HEK293 (cell line): Measurements from ENCODE around the gene JUP.

Experiments
- CTCF ChIA-PET: fragments of 350-600 bp; formaldehyde crosslinking; extraction: SDS; loops from one replicate; lab custom pipeline; 2021; ENCODE audit warnings: antibody characterized with exemption; lab: Yijun Ruan, JAX
- POLR2A ChIA-PET: fragments of 300-600 bp; formaldehyde crosslinking; extraction: SDS; loops from one replicate; lab custom pipeline; 2020; ENCODE audit warnings: antibody characterized with exemption, inconsistent platforms; lab: Yijun Ruan, JAX
- H3K27ac ChIP-seq: fragments of 200-500 bp; sonication (Bioruptor generic); 2 replicates; pipeline ENCODE4 v1.5.1; 2014; ENCODE audit warnings: low read depth, low read length, control low read depth, inconsistent platforms; ENCODE audit errors: extremely low read depth
- H3K36me3 ChIP-seq, 2 experiments: fragments of 200-500 bp in 1 of 2; sonication (Bioruptor generic) in 1 of 2; 1 replicate in 1 of 2; 2 replicates in 1 of 2; pipeline ENCODE4 v1.5.1; 2014 to 2017; ENCODE audit warnings: inconsistent platforms in 2 of 2, low read length in 2 of 2; ENCODE audit not compliant: control insufficient read depth in 2 of 2, insufficient read depth in 1 of 2
- H3K4me1 ChIP-seq: fragments of 200-500 bp; sonication (Bioruptor generic); 2 replicates; pipeline ENCODE4 v1.5.1; 2014; ENCODE audit warnings: mild to moderate bottlenecking, low read length, inconsistent platforms; ENCODE audit not compliant: control insufficient read depth, insufficient read depth
- H3K4me3 ChIP-seq: 2 replicates; pipeline ENCODE4 v1.5.1; 2011; ENCODE audit warnings: low read depth, mild to moderate bottlenecking, control low read depth, low read length, moderate library complexity
- H3K9me3 ChIP-seq: fragments of 200-500 bp; sonication (Bioruptor generic); 2 replicates; pipeline ENCODE4 v1.5.1; 2014; ENCODE audit warnings: low read depth, low read length, inconsistent platforms; ENCODE audit not compliant: control insufficient read depth, insufficient read depth
- CTCF ChIP-seq: fragments of 450-650 bp; formaldehyde crosslinking; IDR thresholded peaks from 2 replicates; pipeline ENCODE4 v1.5.1; 2016; ENCODE audit warnings: missing biosample characterization, missing genetic modification characterization
- IKZF3 ChIP-seq: fragments of 450-650 bp; IDR thresholded peaks from 2 replicates; pipeline ENCODE4 v1.5.0; 2018; ENCODE audit warnings: missing biosample characterization, mild to moderate bottlenecking, missing genetic modification characterization, moderate library complexity
- KLF1 ChIP-seq: fragments of 450-650 bp; formaldehyde crosslinking; IDR thresholded peaks from 2 replicates; pipeline ENCODE4 v1.5.1; 2016; ENCODE audit warnings: missing biosample characterization, missing genetic modification characterization
- KLF8 ChIP-seq: fragments of 450-650 bp; formaldehyde crosslinking; IDR thresholded peaks from 2 replicates; pipeline ENCODE4 v1.5.1; 2016; ENCODE audit warnings: missing biosample characterization, missing genetic modification characterization
- KLF9 ChIP-seq: fragments of 450-650 bp; formaldehyde crosslinking; IDR thresholded peaks from 2 replicates; pipeline ENCODE4 v1.5.1; 2016; ENCODE audit warnings: missing biosample characterization, missing genetic modification characterization, low read depth
- OSR2 ChIP-seq: fragments of 450-650 bp; formaldehyde crosslinking; IDR thresholded peaks from 2 replicates; pipeline ENCODE4 v1.5.1; 2016; ENCODE audit warnings: missing biosample characterization, missing genetic modification characterization
- PATZ1 ChIP-seq: fragments of 450-650 bp; formaldehyde crosslinking; IDR thresholded peaks from 2 replicates; pipeline ENCODE4 v1.5.1; 2016; ENCODE audit warnings: missing biosample characterization, missing genetic modification characterization
- SETDB1 ChIP-seq: IDR thresholded peaks from one replicate; pipeline ENCODE4 v1.6.1; 2017; ENCODE audit warnings: mild to moderate bottlenecking, low read length, moderate library complexity, mixed read lengths; ENCODE audit not compliant: insufficient read length
- SP3 ChIP-seq: fragments of 450-650 bp; formaldehyde crosslinking; IDR thresholded peaks from 2 replicates; pipeline ENCODE4 v1.5.1; 2016; ENCODE audit warnings: missing biosample characterization, missing genetic modification characterization
- TRIM28 ChIP-seq: IDR thresholded peaks from 2 replicates; pipeline ENCODE4 v1.6.1; 2011; ENCODE audit warnings: low read length, control low read depth, borderline replicate concordance
- ZBTB1 ChIP-seq: fragments of 450-650 bp; formaldehyde crosslinking; IDR thresholded peaks from 2 replicates; pipeline ENCODE4 v1.5.1; 2016; ENCODE audit warnings: missing biosample characterization, missing genetic modification characterization
- ZBTB20 ChIP-seq: fragments of 450-650 bp; formaldehyde crosslinking; IDR thresholded peaks from 2 replicates; pipeline ENCODE4 v1.5.1; 2016; ENCODE audit warnings: missing biosample characterization, missing genetic modification characterization
- ZBTB8A ChIP-seq: fragments of 450-650 bp; formaldehyde crosslinking; IDR thresholded peaks from 2 replicates; pipeline ENCODE4 v1.5.1; 2016; ENCODE audit warnings: missing biosample characterization, missing genetic modification characterization
- ZFHX2 ChIP-seq: fragments of 450-650 bp; formaldehyde crosslinking; conservative IDR thresholded peaks from 2 replicates; pipeline ENCODE4 v1.5.1; 2016; ENCODE audit warnings: missing biosample characterization, missing genetic modification characterization
- ZFP3 ChIP-seq: fragments of 450-650 bp; formaldehyde crosslinking; IDR thresholded peaks from 2 replicates; pipeline ENCODE4 v1.5.1; 2016; ENCODE audit warnings: low read depth, missing biosample characterization, missing genetic modification characterization
- ZNF174 ChIP-seq: fragments of 450-650 bp; formaldehyde crosslinking; IDR thresholded peaks from 2 replicates; pipeline ENCODE4 v1.5.0; 2017; ENCODE audit warnings: missing biosample characterization, mild to moderate bottlenecking, missing genetic modification characterization
- ZNF18 ChIP-seq: fragments of 450-650 bp; formaldehyde crosslinking; IDR thresholded peaks from 2 replicates; pipeline ENCODE4 v1.5.1; 2016; ENCODE audit warnings: missing biosample characterization, missing genetic modification characterization
- ZNF24 ChIP-seq: fragments of 450-650 bp; formaldehyde crosslinking; IDR thresholded peaks from 2 replicates; pipeline ENCODE4 v1.5.1; 2016; ENCODE audit warnings: missing biosample characterization, missing genetic modification characterization
- ZNF324 ChIP-seq: fragments of 450-650 bp; formaldehyde crosslinking; IDR thresholded peaks from 2 replicates; pipeline ENCODE4 v1.5.1; 2016; ENCODE audit warnings: missing biosample characterization, missing genetic modification characterization
- ZNF341 ChIP-seq: fragments of 450-650 bp; formaldehyde crosslinking; IDR thresholded peaks from 2 replicates; pipeline ENCODE4; 2016; ENCODE audit warnings: low read depth, missing biosample characterization, missing genetic modification characterization
- ZNF362 ChIP-seq: fragments of 450-650 bp; formaldehyde crosslinking; IDR thresholded peaks from 2 replicates; pipeline ENCODE4 v1.5.1; 2016; ENCODE audit warnings: missing biosample characterization, missing genetic modification characterization
- ZNF404 ChIP-seq: fragments of 450-650 bp; formaldehyde crosslinking; IDR thresholded peaks from 2 replicates; pipeline ENCODE4 v1.5.1; 2017; ENCODE audit warnings: missing biosample characterization, missing genetic modification characterization
- ZNF600 ChIP-seq: fragments of 450-650 bp; formaldehyde crosslinking; IDR thresholded peaks from 2 replicates; pipeline ENCODE4 v1.5.1; 2016; ENCODE audit warnings: missing biosample characterization, missing genetic modification characterization
- ZNF747 ChIP-seq: fragments of 450-650 bp; formaldehyde crosslinking; IDR thresholded peaks from 2 replicates; pipeline ENCODE4 v1.5.1; 2016; ENCODE audit warnings: missing biosample characterization, missing genetic modification characterization
- ZNF792 ChIP-seq: fragments of 450-650 bp; formaldehyde crosslinking; IDR thresholded peaks from 2 replicates; pipeline ENCODE4 v1.5.1; 2016; ENCODE audit warnings: missing biosample characterization, missing genetic modification characterization
- ZNF843 ChIP-seq: fragments of 450-650 bp; formaldehyde crosslinking; IDR thresholded peaks from 2 replicates; pipeline ENCODE4 v1.5.1; 2016; ENCODE audit warnings: missing biosample characterization, missing genetic modification characterization
- ZSCAN23 ChIP-seq: fragments of 450-650 bp; formaldehyde crosslinking; IDR thresholded peaks from 2 replicates; pipeline ENCODE4 v1.5.1; 2016; ENCODE audit warnings: missing biosample characterization, missing genetic modification characterization

JUP gene

GRCh38 chr17:41793784-41794539 is 7.5 kb upstream of the JUP start (continued):
- no peak for TF ChIP-seq ZNF324 (tag by site-specific recombination)
- no peak for TF ChIP-seq KLF9 (tag by site-specific recombination)
- TF ChIP-seq ZBTB20 (tag by site-specific recombination): no peak
- TF ChIP-seq ZFP3 (tag by site-specific recombination): no peak
- TF ChIP-seq SETDB1: no peak
- peak; percentile 39; the same call in 1 of the 2 replicates for TF ChIP-seq ZNF362
- no peak for TF ChIP-seq ZNF747 (tag by site-specific recombination)
- TF ChIP-seq ZNF843 (tag by site-specific recombination): no peak
- TF ChIP-seq PATZ1 (tag by site-specific recombination): no peak; the same call in 1 of the 2 replicates
- TF ChIP-seq ZNF18: 0 out of 2 replicates have a peak, but pooled peaks have one; percentile 2
- TF ChIP-seq ZNF24 (tag by site-specific recombination): peak; percentile 65; the same call in 1 of the 2 replicates
- TF ChIP-seq ZBTB8A (tag by site-specific recombination): peak; percentile 26; the same call in 1 of the 2 replicates
- peak; percentile 88 for TF ChIP-seq IKZF3 (tag by site-specific recombination)
- no peak for TF ChIP-seq ZNF792 (tag by site-specific recombination)
- peak; percentile 62 for TF ChIP-seq CTCF
- TF ChIP-seq, all 188 proteins: peak for 26

GRCh38 chr17:41792845-41793783 is 6.6 kb upstream of the JUP start:
- Histone ChIP-seq H3K36me3 (no peaks in the 10 kb centered on the region), H3K27ac (peak overlapping the region; percentile 82), H3K4me1 (peaks cover 17% of the 10 kb centered on the region), H3K4me3 (no peak overlapping the region; the same call in 1 of the 2 replicates), H3K9me3 (no peaks in the 10 kb centered on the region)
- POLR2A ChIA-PET: interaction anchor here (0.7 to 5.0 kb wide), 9 partner anchors 8 to 137 kb away, joined by 3 to 38 read pairs (median 3); partner anchors contain the start of genes ACLY, HAP1, JUP and ODAD4
- CTCF ChIA-PET: interaction anchor here (0.6 to 10.6 kb wide), 6 partner anchors 8 to 145 kb away, joined by 3 to 108 read pairs (median 4); partner anchors contain the start of gene JUP
- TF ChIP-seq ZBTB1 (tag by site-specific recombination) (no peak), KLF8 (peak; percentile 18; the same call in 1 of the 2 replicates), TRIM28 (peak; percentile 4; the same call in 1 of the 2 replicates), ZNF600 (tag by site-specific recombination) (peak; percentile 70), ZNF404 (tag by site-specific recombination) (no peak), SP3 (tag by site-specific recombination) (peak; percentile 77; the same call in 1 of the 2 replicates), KLF1 (tag by site-specific recombination) (peak; percentile 68; the same call in 1 of the 2 replicates), ZSCAN23 (tag by site-specific recombination) (no peak), ZFHX2 (tag by site-specific recombination) (peak; percentile 98), PATZ1 (tag by site-specific recombination) (peak; percentile 80), OSR2 (tag by site-specific recombination) (peak; percentile 47), ZNF341 (tag by site-specific recombination) (peak; percentile 84; the same call in 1 of the 2 replicates), ZNF174 (no peak)
